Choroid plexus epithelial cell (primary cell): ENCODE results near the gene MYNN.

Experiments
- DNase-seq: peaks from one replicate; pipeline ENCODE4 v3.0.0-alpha.2; 2010; ENCODE audit warnings: low read depth
- H3K4me3 ChIP-seq: 2 replicates; pipeline ENCODE4 v1.5.1; 2011; ENCODE audit warnings: low read depth, mild to moderate bottlenecking, control low read depth, low read length, moderate library complexity
- TF ChIP-seq, protein P1 (sequence below): conservative IDR thresholded peaks from 2 replicates; pipeline ENCODE4 v1.5.1; 2011; ENCODE audit warnings: low read depth, mild to moderate bottlenecking, control low read depth, inconsistent platforms, low read length, moderate library complexity

Gene MYNN

DNA sequence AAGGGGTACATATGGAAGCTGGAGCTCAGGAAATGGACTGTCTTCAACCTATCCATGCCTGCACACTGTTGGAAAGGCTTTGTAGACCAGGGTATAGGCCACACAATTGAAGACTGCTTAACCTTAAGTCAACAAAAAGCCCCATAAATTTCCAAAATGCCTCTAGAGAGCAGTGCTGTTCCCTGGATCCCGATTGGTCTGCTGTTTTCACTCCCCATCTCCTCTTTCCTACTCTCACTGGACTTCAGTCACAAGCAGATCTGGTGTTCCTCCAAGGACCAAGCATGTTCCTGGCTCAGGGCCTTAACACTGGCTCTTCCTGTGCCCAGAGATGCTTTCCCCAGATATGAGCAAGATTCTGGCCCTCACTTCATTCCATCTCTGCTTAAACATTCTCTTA is 62.3 kb downstream of the MYNN start:
- no peak for DNase-seq

GRCh38 chr3:169836078-169836941 is 63.1 kb downstream of the MYNN start:
- H3K4me3 ChIP-seq, result no peak overlapping the region
- TF ChIP-seq, protein P1, sequence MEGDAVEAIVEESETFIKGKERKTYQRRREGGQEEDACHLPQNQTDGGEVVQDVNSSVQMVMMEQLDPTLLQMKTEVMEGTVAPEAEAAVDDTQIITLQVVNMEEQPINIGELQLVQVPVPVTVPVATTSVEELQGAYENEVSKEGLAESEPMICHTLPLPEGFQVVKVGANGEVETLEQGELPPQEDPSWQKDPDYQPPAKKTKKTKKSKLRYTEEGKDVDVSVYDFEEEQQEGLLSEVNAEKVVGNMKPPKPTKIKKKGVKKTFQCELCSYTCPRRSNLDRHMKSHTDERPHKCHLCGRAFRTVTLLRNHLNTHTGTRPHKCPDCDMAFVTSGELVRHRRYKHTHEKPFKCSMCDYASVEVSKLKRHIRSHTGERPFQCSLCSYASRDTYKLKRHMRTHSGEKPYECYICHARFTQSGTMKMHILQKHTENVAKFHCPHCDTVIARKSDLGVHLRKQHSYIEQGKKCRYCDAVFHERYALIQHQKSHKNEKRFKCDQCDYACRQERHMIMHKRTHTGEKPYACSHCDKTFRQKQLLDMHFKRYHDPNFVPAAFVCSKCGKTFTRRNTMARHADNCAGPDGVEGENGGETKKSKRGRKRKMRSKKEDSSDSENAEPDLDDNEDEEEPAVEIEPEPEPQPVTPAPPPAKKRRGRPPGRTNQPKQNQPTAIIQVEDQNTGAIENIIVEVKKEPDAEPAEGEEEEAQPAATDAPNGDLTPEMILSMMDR, result no peak
- DNase-seq, result no peak

More for the DNA sequence above, 62.3 kb downstream of the MYNN start:
- TF ChIP-seq, protein P1, result no peak
- no peak overlapping the region for H3K4me3 ChIP-seq

GRCh38 chr3:169836942-169837275 is 63.7 kb downstream of the MYNN start:
- TF ChIP-seq, protein P1, result no peak
- no peak for DNase-seq

GRCh38 chr3:169838511-169839030 is 65.4 kb downstream of the MYNN start:
- no peak for DNase-seq
- H3K4me3 ChIP-seq, result no peak overlapping the region
- TF ChIP-seq, protein P1, result no peak

More at GRCh38 chr3:169836942-169837275, 63.7 kb downstream of the MYNN start:
- no peak overlapping the region for H3K4me3 ChIP-seq
